ENCODE measurements around the gene FRMPD4. TPM values are rescaled to one million over a fixed set of nuclear protein-coding genes. Genes with fewer than 3 reads are reported as not detected.

FRMPD4 gene
- total RNA-seq, 4 donors from 2014 or later = 0.16 TPM; not detected in 3

DNA sequence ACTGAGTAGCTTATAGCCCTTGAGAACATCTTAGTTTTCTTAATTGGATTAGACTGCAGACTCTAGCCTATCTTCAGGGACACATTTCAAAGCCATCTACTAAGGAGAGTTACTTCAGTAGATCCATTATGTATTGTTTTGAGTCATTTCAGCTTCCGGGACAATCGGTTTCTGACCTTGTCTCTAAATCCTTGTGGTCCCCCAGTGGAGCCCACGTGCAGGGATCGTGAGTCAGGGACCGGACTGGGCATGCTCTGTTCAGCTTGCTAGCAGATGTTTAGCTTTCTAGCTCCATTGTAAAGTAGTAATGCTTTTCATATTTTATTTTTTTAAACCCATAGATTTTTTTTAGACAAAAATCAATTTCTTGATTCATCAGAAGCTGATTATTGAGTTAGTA is 441.0 kb downstream of the FRMPD4 start:
- TF ChIP-seq, protein P1, sequence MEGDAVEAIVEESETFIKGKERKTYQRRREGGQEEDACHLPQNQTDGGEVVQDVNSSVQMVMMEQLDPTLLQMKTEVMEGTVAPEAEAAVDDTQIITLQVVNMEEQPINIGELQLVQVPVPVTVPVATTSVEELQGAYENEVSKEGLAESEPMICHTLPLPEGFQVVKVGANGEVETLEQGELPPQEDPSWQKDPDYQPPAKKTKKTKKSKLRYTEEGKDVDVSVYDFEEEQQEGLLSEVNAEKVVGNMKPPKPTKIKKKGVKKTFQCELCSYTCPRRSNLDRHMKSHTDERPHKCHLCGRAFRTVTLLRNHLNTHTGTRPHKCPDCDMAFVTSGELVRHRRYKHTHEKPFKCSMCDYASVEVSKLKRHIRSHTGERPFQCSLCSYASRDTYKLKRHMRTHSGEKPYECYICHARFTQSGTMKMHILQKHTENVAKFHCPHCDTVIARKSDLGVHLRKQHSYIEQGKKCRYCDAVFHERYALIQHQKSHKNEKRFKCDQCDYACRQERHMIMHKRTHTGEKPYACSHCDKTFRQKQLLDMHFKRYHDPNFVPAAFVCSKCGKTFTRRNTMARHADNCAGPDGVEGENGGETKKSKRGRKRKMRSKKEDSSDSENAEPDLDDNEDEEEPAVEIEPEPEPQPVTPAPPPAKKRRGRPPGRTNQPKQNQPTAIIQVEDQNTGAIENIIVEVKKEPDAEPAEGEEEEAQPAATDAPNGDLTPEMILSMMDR (IDR thresholded peaks at IDR 0.05) = no peak
- TF ChIP-seq POLR2A (IDR thresholded peaks at IDR 0.05) = no peak

DNA sequence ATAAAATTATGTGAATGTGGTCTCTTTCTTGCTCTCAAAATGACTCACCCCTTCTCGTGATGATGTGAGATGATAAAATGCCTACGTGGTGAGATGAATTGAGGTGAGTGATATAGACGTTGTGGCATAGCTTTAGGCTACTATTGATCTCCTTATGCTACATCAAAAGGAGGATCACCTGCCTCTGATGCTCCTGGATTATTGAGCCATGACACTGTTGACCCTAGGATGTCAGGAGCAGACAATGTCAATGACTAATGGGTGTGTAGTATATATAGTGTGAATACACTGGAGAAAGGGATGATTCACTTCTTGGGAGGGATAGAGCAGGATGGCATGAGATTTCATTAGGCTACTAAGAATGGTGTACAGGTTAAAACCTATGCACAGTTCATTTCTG is 442.3 kb downstream of the FRMPD4 start:
- no peak overlapping the region for H3K4me3 ChIP-seq (ENCODE audit: low read depth, poor library complexity, severe bottlenecking)
- no peak for TF ChIP-seq POLR2A (IDR thresholded peaks at IDR 0.05)
- TF ChIP-seq, protein P1 (IDR thresholded peaks at IDR 0.05) = no peak
- 31 to 37% methylated on average over 3 of the region's 3 CpGs for WGBS, 2 donors
- no peak for DNase-seq (ENCODE audit: low spot score in 2 of 2)
- intact Hi-C loops (cut with DNase I; ENCODE audit: low total_unique reads) = no loop called here

More for the DNA sequence above, 441.0 kb downstream of the FRMPD4 start:
- H3K4me3 ChIP-seq (ENCODE audit: low read depth, poor library complexity, severe bottlenecking) = no peak overlapping the region
- WGBS, 2 donors = 72 to 80% methylated on average over 3 to 5 of the region's 5 CpGs
- no peak for DNase-seq (ENCODE audit: low spot score in 2 of 2)
- intact Hi-C loops (cut with DNase I; ENCODE audit: low total_unique reads) = no loop called here

DNA sequence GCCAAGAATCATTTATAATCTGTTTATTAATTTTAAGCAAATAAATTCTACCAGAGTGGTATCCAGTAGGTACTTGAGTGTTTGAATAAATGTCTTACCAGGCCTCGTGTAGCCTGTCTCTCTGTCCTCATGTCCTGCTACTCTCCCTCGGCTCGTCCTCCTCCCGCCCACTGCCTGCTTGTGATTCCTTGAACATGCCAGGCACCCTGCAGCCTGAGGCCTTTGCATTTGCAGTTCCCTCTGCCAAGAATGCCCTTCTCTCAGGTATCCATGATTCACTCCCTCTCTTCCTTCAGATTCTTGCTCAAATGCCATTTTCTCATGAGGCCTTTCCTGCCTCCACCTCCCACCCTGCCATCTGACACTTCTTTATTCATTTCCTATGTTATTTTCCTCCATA is 443.3 kb downstream of the FRMPD4 start:
- WGBS, 2 donors = 57 to 59% methylated on average over 4 of the region's 4 CpGs
- no peak for TF ChIP-seq POLR2A (IDR thresholded peaks at IDR 0.05)
- H3K4me3 ChIP-seq (ENCODE audit: low read depth, poor library complexity, severe bottlenecking) = no peak overlapping the region
- DNase-seq (ENCODE audit: low spot score in 2 of 2) = no peak
- intact Hi-C loops (cut with DNase I; ENCODE audit: low total_unique reads) = no loop called here

DNA sequence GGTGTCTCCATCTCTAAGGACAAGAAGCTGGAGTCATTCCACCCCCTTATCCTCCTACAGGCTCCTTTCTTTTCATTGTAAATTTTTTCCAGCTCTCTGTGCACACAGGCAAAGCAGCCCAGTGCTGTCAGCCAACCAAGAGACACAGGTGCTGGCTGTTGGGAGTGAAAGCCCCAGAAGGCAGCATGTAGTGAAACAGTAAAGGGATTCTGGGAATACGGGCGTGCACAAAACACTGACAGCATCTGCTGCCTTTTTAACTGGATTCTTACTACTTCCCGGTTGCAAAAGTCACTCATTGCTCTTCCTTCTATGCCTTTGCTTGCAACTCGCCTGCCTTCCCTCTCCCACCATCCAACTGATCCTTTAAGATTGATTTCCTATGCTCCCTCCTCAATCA is 444.4 kb downstream of the FRMPD4 start:
- H3K4me3 ChIP-seq (ENCODE audit: low read depth, poor library complexity, severe bottlenecking) = no peak overlapping the region
- TF ChIP-seq POLR2A (IDR thresholded peaks at IDR 0.05) = no peak
- TF ChIP-seq, protein P1 (IDR thresholded peaks at IDR 0.05) = no peak
- DNase-seq (ENCODE audit: low spot score in 2 of 2) = no peak
- intact Hi-C loops (cut with DNase I; ENCODE audit: low total_unique reads) = no loop called here
- 58 to 60% methylated on average over 4 of the region's 4 CpGs for WGBS, 2 donors

DNA sequence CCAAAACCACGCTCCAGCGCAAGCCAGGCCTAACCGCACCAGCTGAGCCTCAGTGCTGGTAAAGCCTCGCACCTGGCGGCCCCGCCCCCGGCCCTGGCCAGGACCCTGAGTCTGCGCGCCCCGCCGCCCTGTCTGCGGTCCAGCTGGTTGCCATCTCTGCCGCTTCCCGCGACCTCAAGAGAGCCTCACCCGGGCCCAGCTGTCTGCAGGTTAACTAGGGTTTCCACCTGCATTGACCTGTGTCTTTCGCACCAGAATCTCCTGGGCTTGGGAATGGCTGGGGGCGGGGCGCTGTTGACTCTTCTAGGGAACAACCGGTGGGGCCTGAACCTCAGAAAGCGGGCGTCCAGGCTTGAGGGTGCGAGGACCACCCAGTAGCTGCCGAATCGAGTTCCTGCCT is 445.3 kb downstream of the FRMPD4 start:
- H3K4me3 ChIP-seq (ENCODE audit: low read depth, poor library complexity, severe bottlenecking) = no peak overlapping the region
- no peak for DNase-seq (ENCODE audit: low spot score in 2 of 2)
- TF ChIP-seq, protein P1 (IDR thresholded peaks at IDR 0.05) = no peak
- no peak for TF ChIP-seq POLR2A (IDR thresholded peaks at IDR 0.05)
- WGBS, 2 donors = 79 to 95% methylated on average over 17 to 24 of the region's 25 CpGs
- intact Hi-C loops (cut with DNase I; ENCODE audit: low total_unique reads) = no loop called here

DNA sequence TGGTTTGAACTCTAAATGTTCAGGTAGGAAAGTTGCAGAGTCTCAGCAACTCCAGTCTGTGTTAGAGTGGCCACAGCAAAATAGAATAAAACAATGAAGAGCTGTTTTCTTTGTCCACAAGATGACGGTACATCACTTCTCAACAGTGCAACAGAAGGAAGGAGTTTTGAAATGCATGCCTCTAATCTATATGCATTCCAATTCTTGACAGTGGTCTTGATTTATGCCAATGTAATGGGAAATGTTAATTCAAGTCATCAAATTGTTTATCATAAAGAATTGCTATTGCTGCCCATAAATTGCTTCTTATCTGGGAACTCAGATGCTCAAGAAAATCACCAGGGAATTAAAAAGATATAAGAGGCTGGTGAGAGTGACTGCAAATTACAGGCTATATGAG is 457.4 kb downstream of the FRMPD4 start:
- no peak for DNase-seq (ENCODE audit: low spot score in 2 of 2)
- TF ChIP-seq POLR2A (IDR thresholded peaks at IDR 0.05) = no peak
- TF ChIP-seq, protein P1 (IDR thresholded peaks at IDR 0.05) = no peak
- H3K4me3 ChIP-seq (ENCODE audit: low read depth, poor library complexity, severe bottlenecking) = no peak overlapping the region
- intact Hi-C loops (cut with DNase I; ENCODE audit: low total_unique reads) = no loop called here
- WGBS, 2 donors = 55 to 59% methylated on average over 1 of the region's 1 CpG

Data from lower leg skin (tissue), 4 donors.